ENCODE data around the gene BRCA2.
A peak's percentile ranks its signal among the peaks of the same experiment; 100 is the strongest.

Gene BRCA2

DNA sequence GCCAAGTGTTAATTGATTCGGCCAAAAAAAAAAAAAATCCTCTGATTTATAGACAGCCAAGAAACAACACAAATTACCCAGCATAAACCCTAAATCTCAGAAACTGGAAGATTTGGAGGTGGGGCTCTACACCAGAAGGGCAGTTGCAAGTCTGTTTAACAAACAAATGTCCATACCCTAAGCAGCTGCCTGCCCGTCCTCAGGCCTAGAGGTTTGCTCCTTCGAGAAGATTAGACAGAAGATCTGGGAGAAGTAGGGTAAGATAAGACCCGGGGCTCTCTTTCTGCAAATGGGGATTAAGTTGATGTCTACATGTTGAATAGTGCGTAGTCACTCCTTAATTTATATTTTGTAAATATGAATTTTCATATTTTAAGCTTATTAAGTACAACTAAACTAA lies 116.1 kb downstream of the BRCA2 start:
- DNase-seq = no peak

DNA sequence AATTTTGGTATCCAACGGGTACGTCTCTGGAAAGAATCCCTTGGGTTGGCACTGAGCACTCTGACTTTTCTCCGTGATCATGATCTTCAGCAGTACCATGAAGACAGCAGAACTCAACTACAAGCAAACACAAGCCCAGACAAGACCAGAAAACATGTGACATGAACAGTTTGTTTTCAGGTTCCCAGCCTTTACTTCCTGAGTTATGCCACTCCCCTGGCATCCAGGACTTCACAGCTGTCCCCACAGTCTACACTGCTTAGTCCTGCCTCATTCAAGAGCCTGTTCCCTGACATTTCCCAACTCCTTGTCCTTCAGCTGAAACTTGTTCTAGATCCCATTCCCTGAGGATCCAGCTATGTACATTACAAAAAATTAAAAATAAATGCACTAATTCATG lies 117.5 kb downstream of the BRCA2 start:
- DNase-seq = peak; percentile 12

DNA sequence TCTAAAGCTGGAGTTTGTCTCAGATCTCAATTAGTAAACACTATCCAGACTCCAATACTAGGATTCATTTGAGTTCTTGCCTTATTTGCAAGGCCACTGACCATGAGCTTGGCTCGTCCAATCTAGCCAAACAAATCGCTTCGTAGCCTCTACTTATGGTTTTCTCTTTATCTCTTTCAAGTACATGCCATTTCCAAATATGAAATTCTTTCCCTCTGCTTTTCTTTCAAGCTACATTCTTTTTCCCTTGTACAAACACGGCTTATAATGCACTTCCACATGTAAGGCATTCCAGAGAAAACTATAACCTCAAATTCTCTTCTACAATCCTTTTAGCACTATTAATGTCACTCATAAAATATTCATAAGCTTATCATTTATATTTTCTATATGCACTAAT lies 123.6 kb downstream of the BRCA2 start:
- DNase-seq = no peak

DNA sequence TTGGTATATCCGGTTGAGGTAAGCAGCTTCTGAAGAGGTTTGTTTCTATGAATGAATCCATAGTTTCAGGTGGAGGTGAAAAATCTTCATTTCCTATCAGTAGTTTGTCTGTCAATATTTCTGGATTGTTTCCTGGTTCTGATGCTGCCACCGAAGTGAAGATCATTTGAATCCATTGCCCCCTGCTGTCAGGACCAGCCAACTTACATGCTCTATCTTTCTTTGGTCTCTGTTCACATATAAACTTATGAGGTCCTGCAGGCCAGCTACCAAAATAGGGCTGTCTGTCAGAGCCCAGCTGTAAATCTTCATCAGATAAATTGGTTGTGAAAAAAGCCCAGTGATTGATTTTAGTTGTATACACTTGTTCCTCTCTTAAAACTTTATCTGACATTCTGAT lies 127.8 kb downstream of the BRCA2 start:
- peak; percentile 64 for DNase-seq

DNA sequence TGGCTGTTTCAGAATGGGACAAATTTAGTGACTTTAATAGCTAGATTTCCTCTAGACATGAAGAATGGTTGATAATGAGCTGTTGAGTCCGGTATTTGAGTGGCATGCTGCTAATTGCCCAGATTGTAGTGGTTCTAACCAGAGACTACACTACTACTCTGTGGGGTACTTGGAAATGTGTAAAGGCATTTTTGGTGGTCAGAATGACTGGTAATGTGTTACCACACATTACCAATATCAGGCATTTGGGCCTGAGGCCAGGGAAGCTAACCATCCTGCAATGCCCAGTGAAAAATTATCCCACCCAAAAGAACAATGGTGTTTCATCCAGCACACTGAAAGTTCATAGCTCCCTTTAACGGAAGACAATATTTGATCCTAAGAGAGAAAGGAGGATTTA lies 130.2 kb downstream of the BRCA2 start:
- no peak for DNase-seq

DNA sequence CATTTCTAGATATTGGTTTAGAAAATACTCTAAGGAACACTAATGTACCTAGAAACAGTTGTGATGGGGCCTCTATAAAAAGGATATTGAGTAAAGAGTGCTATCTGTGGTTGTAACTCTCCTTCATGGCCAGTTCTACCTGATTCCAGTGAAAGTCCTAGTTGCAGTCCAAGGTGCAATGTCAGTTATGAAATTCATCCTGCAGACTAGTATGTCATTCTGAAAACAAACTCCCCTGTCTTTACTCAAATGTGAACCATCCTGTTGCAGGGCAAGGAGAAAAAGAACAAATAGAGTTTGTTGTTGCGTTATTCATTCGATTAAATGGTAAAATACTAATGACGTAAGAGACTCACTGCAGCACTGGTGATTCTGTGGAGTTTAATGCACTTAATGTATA lies 130.9 kb downstream of the BRCA2 start:
- DNase-seq = no peak

DNA sequence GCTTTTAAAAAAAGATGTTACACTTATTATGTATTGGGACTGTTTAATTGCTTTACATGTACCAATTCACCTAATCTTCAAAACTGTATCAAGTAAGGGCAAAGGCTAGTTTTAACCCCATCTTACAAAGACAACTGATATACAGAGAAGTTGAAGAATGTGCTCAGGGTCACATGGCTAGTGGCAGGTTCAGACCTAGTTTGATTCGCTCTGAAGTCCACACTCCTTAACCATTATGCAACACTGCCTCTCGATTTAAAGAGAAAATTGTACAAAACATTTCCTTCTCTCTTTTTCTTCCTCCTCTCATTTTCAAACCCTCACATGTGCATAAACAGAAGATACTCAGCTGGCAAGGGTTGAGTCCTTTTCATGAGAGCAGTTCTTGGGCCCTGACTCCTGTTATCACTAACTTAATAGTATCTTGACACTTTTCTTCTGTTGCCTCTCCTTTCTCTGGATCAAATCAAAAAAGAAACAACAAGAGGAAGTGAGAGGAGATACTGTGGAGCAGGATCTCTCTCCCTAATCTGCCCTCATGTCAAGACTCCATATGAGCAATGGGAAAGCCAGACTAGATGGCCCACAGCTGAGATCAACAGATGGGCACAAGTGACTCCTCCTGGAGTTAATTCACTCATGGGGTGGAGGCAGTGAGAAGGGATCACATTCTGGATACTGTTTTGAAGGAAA lies 131.6 kb downstream of the BRCA2 start:
- peak; percentile 80 for DNase-seq

DNA sequence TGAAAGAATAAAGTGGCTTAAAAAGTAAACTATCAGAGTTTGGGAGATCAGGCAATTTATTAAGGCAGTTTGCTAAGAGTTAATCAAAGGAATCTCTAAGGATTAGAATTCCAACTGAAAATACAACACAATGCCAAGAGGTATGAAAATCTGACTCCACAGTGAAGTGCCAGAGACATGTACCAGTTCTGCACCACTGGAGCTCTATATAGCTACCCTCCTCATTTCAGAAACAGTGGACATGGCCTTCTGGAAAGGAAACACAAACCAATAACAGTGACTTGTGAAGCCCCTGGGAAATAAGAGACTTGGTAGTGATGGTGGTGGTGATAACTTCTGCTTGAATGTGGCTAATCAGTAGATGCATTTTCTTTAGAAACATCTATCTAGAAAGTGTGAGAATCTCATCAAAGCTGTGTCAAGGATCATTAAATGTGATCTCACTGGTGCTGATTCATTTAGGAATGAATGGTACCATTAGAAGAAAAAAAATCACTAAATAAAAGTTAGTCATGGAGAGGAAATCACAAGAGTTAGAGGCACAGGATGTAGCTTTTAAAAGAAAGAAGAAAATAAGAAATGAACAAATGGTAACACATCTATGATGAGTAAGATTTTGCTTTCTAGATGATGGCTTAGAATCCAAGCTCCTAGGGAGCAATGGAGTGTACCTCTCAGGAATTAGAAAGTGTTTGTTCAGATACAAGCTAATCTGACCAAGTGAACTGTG lies 132.8 kb downstream of the BRCA2 start:
- DNase-seq = no peak

DNA sequence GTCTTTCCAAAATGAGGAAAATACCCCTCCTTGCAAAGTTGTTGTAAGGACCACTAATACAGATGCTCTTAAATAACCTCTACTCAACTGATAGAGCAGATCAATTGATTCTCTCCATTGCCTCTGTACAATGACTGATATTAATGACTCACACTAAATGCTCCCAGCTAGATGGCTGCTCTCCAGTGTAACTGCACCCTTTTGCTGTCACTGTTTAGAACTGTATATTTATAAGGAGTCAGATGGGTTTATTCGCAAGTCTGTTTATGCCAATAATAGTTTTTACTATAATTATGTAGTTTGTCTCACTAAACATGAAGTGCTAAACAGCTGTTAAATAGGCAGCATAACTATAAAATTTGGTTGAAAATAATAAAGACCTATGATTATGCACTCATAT lies 133.7 kb downstream of the BRCA2 start:
- DNase-seq = no peak
